Measurements from ENCODE around the gene HACD2.
A peak's percentile ranks its signal among the peaks of the same experiment; 100 is the strongest.
"Not testable (repeated sequence)": the region's sequence is repeated elsewhere in the genome, so short reads cannot be mapped to it uniquely, and the experiment has no call there.

HACD2 gene

GRCh38 chr3:123610331-123610730 is 25.5 kb upstream of the HACD2 start:
- no peak for DNase-seq

- no peak for DNase-seq
Measured at GRCh38 chr3:123609063-123609462, 24.2 kb upstream of the HACD2 start.

- DNase-seq = no peak
Measured at GRCh38 chr3:123608263-123608937, 23.5 kb upstream of the HACD2 start.

GRCh38 chr3:123606527-123606926 is 21.7 kb upstream of the HACD2 start:
- no peak for DNase-seq

- no peak for DNase-seq
Measured at GRCh38 chr3:123605789-123606234, 21.0 kb upstream of the HACD2 start.

- not testable (repeated sequence) for DNase-seq
Measured at GRCh38 chr3:123603153-123603552, 18.3 kb upstream of the HACD2 start.

- DNase-seq = no peak
Measured at GRCh38 chr3:123602325-123602724, 17.5 kb upstream of the HACD2 start.

GRCh38 chr3:123600863-123601262 is 16.0 kb upstream of the HACD2 start:
- not testable (repeated sequence) for DNase-seq

GRCh38 chr3:123597561-123597960 is 12.7 kb upstream of the HACD2 start:
- DNase-seq = no peak

- no peak for DNase-seq
Measured at GRCh38 chr3:123595396-123596180, 10.7 kb upstream of the HACD2 start.

GRCh38 chr3:123593381-123593780 is 8.5 kb upstream of the HACD2 start:
- no peak for DNase-seq

GRCh38 chr3:123590685-123591450 is 6.0 kb upstream of the HACD2 start:
- no peak for DNase-seq

GRCh38 chr3:123587401-123587800 is 2.5 kb upstream of the HACD2 start:
- no peak for DNase-seq

GRCh38 chr3:123586968-123587367 is 2.1 kb upstream of the HACD2 start:
- no peak for DNase-seq

- peak; percentile 19 for DNase-seq
Measured at GRCh38 chr3:123586131-123586530, 1.3 kb upstream of the HACD2 start.

- DNase-seq = no peak
Measured at GRCh38 chr3:123584284-123584987, 417 bp downstream of the HACD2 start.

- no peak for DNase-seq
Measured at GRCh38 chr3:123583561-123583960, 1.3 kb downstream of the HACD2 start.

GRCh38 chr3:123582315-123582714 is 2.5 kb downstream of the HACD2 start:
- DNase-seq = no peak

GRCh38 chr3:123576122-123576521 is 8.7 kb downstream of the HACD2 start:
- DNase-seq = no peak

- no peak for DNase-seq
Measured at GRCh38 chr3:123571973-123572365, 12.9 kb downstream of the HACD2 start.

GRCh38 chr3:123571264-123571972 is 13.4 kb downstream of the HACD2 start:
- DNase-seq = no peak

GRCh38 chr3:123568875-123569274 is 16.0 kb downstream of the HACD2 start:
- DNase-seq = no peak
